GM23338 (cell line): Measurements from ENCODE around the gene PAQR9. TPM values are rescaled to one million over a fixed set of nuclear protein-coding genes. Genes with fewer than 3 reads are reported as not detected.

Experiments used
- ATAC-seq: fragments of 200-7000 bp; cut with Tn5 transposase; 3 replicates; pipeline ENCODE4 v1.9.1; 2020
- DNase-seq: peaks from one replicate; pipeline ENCODE4 v3.0.0-alpha.2; 2015; ENCODE audit warnings: low spot score
- H2AFZ ChIP-seq: fragments of 200-600 bp; sonication (generic); 2 replicates; pipeline ENCODE4 v1.8.0; 2016; ENCODE audit warnings: antibody characterized with exemption, mild to moderate bottlenecking, moderate library complexity
- H3F3A ChIP-seq: fragments of 200-600 bp; sonication (generic); replicated peaks from 2 replicates; pipeline ENCODE4 v1.8.0; 2017; ENCODE audit warnings: antibody characterized with exemption, mixed run types, low read depth
- H3K27ac ChIP-seq: fragments of 200-600 bp; sonication (generic); 2 replicates; pipeline ENCODE4 v1.6.1; 2016; ENCODE audit warnings: low read depth
- H3K27me3 ChIP-seq: fragments of 200-600 bp; sonication (generic); 2 replicates; pipeline ENCODE4 v1.8.0; 2016; ENCODE audit warnings: mild to moderate bottlenecking, mixed run types, moderate library complexity; ENCODE audit not compliant: insufficient read depth
- H3K36me3 ChIP-seq: fragments of 200-600 bp; sonication (generic); 2 replicates; pipeline ENCODE4 v1.8.0; 2016; ENCODE audit warnings: mild to moderate bottlenecking; ENCODE audit not compliant: insufficient read depth
- H3K4me1 ChIP-seq: fragments of 200-600 bp; sonication (generic); 2 replicates; pipeline ENCODE4 v1.8.0; 2016; ENCODE audit warnings: mild to moderate bottlenecking, moderate library complexity; ENCODE audit not compliant: insufficient read depth
- H3K4me2 ChIP-seq: fragments of 200-600 bp; sonication (generic); 2 replicates; pipeline ENCODE4 v1.7.1; 2017; ENCODE audit warnings: mixed run types
- H3K4me3 ChIP-seq: fragments of 200-600 bp; sonication (generic); 2 replicates; pipeline ENCODE4 v1.6.1; 2016; ENCODE audit warnings: mixed run types
- H3K79me2 ChIP-seq: fragments of 200-600 bp; sonication (generic); replicated peaks from 2 replicates; pipeline ENCODE4 v1.8.0; 2017; ENCODE audit warnings: mild to moderate bottlenecking; ENCODE audit not compliant: insufficient read depth
- H3K9me2 ChIP-seq: fragments of 200-600 bp; sonication (generic); 2 replicates; pipeline ENCODE4 v1.8.0; 2017; ENCODE audit not compliant: insufficient read depth
- H4K20me1 ChIP-seq: fragments of 200-600 bp; sonication (generic); replicated peaks from 2 replicates; pipeline ENCODE4 v1.8.0; 2017; ENCODE audit warnings: mild to moderate bottlenecking; ENCODE audit not compliant: insufficient read depth
- H3K27ac Mint-ChIP-seq: 2 replicates; pipeline ENCODE4 v1.8.0; 2020; ENCODE audit warnings: inconsistent platforms, mild to moderate bottlenecking, moderate library complexity, mixed read lengths
- H3K27me3 Mint-ChIP-seq: 3 replicates; pipeline ENCODE4 v1.8.0; 2022; ENCODE audit warnings: low read depth, mild to moderate bottlenecking, moderate library complexity, mixed read lengths, inconsistent platforms; ENCODE audit not compliant: insufficient read depth, poor library complexity
- H3K36me3 Mint-ChIP-seq: 3 replicates; pipeline ENCODE4 v1.8.0; 2021; ENCODE audit warnings: low read depth, mild to moderate bottlenecking, inconsistent platforms, moderate library complexity, mixed read lengths
- H3K4me1 Mint-ChIP-seq: 3 replicates; pipeline ENCODE4 v1.8.0; 2020; ENCODE audit warnings: mild to moderate bottlenecking, inconsistent platforms, mixed read lengths
- H3K4me3 Mint-ChIP-seq: 3 replicates; pipeline ENCODE4 v1.8.0; 2021; ENCODE audit warnings: moderate library complexity, mild to moderate bottlenecking, inconsistent platforms, mixed read lengths
- H3K9me3 Mint-ChIP-seq: 3 replicates; pipeline ENCODE4 v1.8.0; 2020; ENCODE audit warnings: moderate library complexity, mild to moderate bottlenecking, inconsistent platforms, mixed read lengths
- CREB1 ChIP-seq: fragments of 250-450 bp; sonication (Bioruptor Pico); IDR thresholded peaks from 2 replicates; pipeline ENCODE4 v1.5.0; 2020; ENCODE audit warnings: low read depth, mild to moderate bottlenecking, moderate library complexity
- CTCF ChIP-seq, 2 experiments: fragments of 200-600 bp in 1 of 2; sonication (generic) in 1 of 2; conservative IDR thresholded peaks; 2 replicates each; pipeline versions ENCODE4 v1.5.1 to v1.6.1; 2016 to 2017; ENCODE audit warnings: antibody characterized with exemption in 2 of 2, low read depth in 2 of 2, mild to moderate bottlenecking in 2 of 2, moderate library complexity in 1 of 2
- EZH2 ChIP-seq: fragments of 200-600 bp; sonication (generic); IDR thresholded peaks from one replicate; pipeline ENCODE4 v1.8.0; 2017; ENCODE audit warnings: antibody characterized with exemption, mild to moderate bottlenecking, low read depth; ENCODE audit not compliant: unreplicated experiment
- EZH2phosphoT487 ChIP-seq: fragments of 200-600 bp; sonication (generic); IDR thresholded peaks from one replicate; pipeline ENCODE4 v1.8.1; 2018; ENCODE audit warnings: antibody characterized with exemption; ENCODE audit not compliant: unreplicated experiment
- JUNB ChIP-seq: IDR thresholded peaks from one replicate; pipeline ENCODE4 v1.6.1; 2016; ENCODE audit warnings: antibody characterized with exemption; ENCODE audit not compliant: unreplicated experiment
- NANOG ChIP-seq: IDR thresholded peaks from 2 replicates; pipeline ENCODE4 v1.6.1; 2016; ENCODE audit warnings: antibody characterized with exemption, borderline replicate concordance
- POLR2AphosphoS5 ChIP-seq: IDR thresholded peaks from 2 replicates; pipeline ENCODE4 v1.6.1; 2016; ENCODE audit warnings: antibody characterized with exemption, low read depth
- STAT1 ChIP-seq: IDR thresholded peaks from one replicate; pipeline ENCODE4 v1.6.1; 2016; ENCODE audit warnings: antibody characterized with exemption; ENCODE audit not compliant: unreplicated experiment
- ZNF114 ChIP-seq: fragments of 250-450 bp; sonication (Bioruptor Pico); IDR thresholded peaks from 2 replicates; pipeline ENCODE4 v1.5.0; 2020; ENCODE audit warnings: mild to moderate bottlenecking, moderate library complexity
- ZNF331 ChIP-seq: fragments of 250-450 bp; sonication (Bioruptor Pico); IDR thresholded peaks from 2 replicates; pipeline ENCODE4 v1.5.0; 2020; ENCODE audit warnings: low read depth, mild to moderate bottlenecking, moderate library complexity
- ZNF462 ChIP-seq: fragments of 250-450 bp; sonication (Bioruptor Pico); IDR thresholded peaks from 2 replicates; pipeline ENCODE4 v1.5.0; 2020; ENCODE audit warnings: mild to moderate bottlenecking, moderate library complexity
- polyA plus RNA-seq: library from polyadenylated mRNA; unstranded; fragments of >200 nt; fragmentation: Nextera tagmentation; extraction: Ambion mirVana; gene quantifications from 2 replicates; pipeline ENCODE4 v1.2.1, GENCODE V29; 2016
- total RNA-seq: library from RNA; depleted of rRNA; stranded (reverse); fragments of >200 nt; shearing (Covaris generic); gene quantifications from 2 replicates; pipeline ENCODE4 v1.2.3, GENCODE V29; 2014
- TF ChIP-seq, protein P1 (sequence below): IDR thresholded peaks from 2 replicates; pipeline ENCODE4 v1.6.1; 2016; ENCODE audit warnings: antibody characterized with exemption
- TF ChIP-seq, protein P2 (sequence below): IDR thresholded peaks from one replicate; pipeline ENCODE4 v1.6.1; 2018; ENCODE audit warnings: antibody characterized with exemption; ENCODE audit not compliant: unreplicated experiment

PAQR9 gene
- total and polyA plus RNA-seq, 2 experiments from 2014 or later, result 2.0 to 2.3 TPM

GRCh38 chr3:142916605-142917004 lies 46.9 kb downstream of the PAQR9 start:
- no peak overlapping the region for H3K27ac ChIP-seq
- no peaks in the 10 kb centered on the region for H3K9me3 Mint-ChIP-seq
- H3K79me2 ChIP-seq, result no peaks in the 10 kb centered on the region
- H3K9me2 ChIP-seq, result 0 out of 2 replicates have a peak, but pooled peaks cover 4% of the 10 kb centered on the region
- H2AFZ ChIP-seq, result no peak overlapping the region
- ATAC-seq (no peak), DNase-seq (no peak)
- H3K36me3 ChIP-seq, result no peaks in the 10 kb centered on the region
- no peaks in the 10 kb centered on the region for H3K27me3 ChIP-seq
- no peaks in the 10 kb centered on the region for H3K4me1 ChIP-seq
- H3K4me1 Mint-ChIP-seq, result 0 out of 3 replicates have a peak, but pooled peaks cover 2% of the 10 kb centered on the region
- TF ChIP-seq POLR2AphosphoS5 (no peak), CREB1 (CRISPR knock-in tag) (no peak), CTCF (conservative IDR thresholded peaks at IDR 0.05; ENCODE audit: low read depth in 2 of 2) (no peak), EZH2phosphoT487 (no peak), ZNF114 (CRISPR knock-in tag) (no peak), NANOG (no peak), STAT1 (no peak), ZNF462 (no peak), ZNF331 (CRISPR knock-in tag) (no peak), JUNB (no peak), EZH2 (no peak)
- TF ChIP-seq, protein P1, sequence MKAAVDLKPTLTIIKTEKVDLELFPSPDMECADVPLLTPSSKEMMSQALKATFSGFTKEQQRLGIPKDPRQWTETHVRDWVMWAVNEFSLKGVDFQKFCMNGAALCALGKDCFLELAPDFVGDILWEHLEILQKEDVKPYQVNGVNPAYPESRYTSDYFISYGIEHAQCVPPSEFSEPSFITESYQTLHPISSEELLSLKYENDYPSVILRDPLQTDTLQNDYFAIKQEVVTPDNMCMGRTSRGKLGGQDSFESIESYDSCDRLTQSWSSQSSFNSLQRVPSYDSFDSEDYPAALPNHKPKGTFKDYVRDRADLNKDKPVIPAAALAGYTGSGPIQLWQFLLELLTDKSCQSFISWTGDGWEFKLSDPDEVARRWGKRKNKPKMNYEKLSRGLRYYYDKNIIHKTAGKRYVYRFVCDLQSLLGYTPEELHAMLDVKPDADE, result no peak
- TF ChIP-seq, protein P2, sequence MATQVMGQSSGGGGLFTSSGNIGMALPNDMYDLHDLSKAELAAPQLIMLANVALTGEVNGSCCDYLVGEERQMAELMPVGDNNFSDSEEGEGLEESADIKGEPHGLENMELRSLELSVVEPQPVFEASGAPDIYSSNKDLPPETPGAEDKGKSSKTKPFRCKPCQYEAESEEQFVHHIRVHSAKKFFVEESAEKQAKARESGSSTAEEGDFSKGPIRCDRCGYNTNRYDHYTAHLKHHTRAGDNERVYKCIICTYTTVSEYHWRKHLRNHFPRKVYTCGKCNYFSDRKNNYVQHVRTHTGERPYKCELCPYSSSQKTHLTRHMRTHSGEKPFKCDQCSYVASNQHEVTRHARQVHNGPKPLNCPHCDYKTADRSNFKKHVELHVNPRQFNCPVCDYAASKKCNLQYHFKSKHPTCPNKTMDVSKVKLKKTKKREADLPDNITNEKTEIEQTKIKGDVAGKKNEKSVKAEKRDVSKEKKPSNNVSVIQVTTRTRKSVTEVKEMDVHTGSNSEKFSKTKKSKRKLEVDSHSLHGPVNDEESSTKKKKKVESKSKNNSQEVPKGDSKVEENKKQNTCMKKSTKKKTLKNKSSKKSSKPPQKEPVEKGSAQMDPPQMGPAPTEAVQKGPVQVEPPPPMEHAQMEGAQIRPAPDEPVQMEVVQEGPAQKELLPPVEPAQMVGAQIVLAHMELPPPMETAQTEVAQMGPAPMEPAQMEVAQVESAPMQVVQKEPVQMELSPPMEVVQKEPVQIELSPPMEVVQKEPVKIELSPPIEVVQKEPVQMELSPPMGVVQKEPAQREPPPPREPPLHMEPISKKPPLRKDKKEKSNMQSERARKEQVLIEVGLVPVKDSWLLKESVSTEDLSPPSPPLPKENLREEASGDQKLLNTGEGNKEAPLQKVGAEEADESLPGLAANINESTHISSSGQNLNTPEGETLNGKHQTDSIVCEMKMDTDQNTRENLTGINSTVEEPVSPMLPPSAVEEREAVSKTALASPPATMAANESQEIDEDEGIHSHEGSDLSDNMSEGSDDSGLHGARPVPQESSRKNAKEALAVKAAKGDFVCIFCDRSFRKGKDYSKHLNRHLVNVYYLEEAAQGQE, result no peak
- H3K4me3 Mint-ChIP-seq, result no peak overlapping the region
- H3K4me2 ChIP-seq, result no peak overlapping the region
- H4K20me1 ChIP-seq, result no peaks in the 10 kb centered on the region
- H3K27me3 Mint-ChIP-seq, result no peaks in the 10 kb centered on the region
- no peak overlapping the region for H3K4me3 ChIP-seq
- no peaks in the 10 kb centered on the region for H3F3A ChIP-seq
- no peaks in the 10 kb centered on the region for H3K36me3 Mint-ChIP-seq
- H3K27ac Mint-ChIP-seq, result no peak overlapping the region
